ENCODE data around the gene ETV1.

- TF ChIP-seq REST (IDR thresholded peaks at IDR 0.05; ENCODE audit: low read depth) (no peak), POLR2A (IDR thresholded peaks at IDR 0.05; ENCODE audit: borderline replicate concordance, extremely low read depth, insufficient read depth, insufficient read length) (no peak), CTCF (IDR thresholded peaks at IDR 0.05 in 2 of 3, conservative IDR thresholded peaks at IDR 0.05 in 1 of 3; ENCODE audit: borderline replicate concordance in 1 of 3, insufficient read depth in 1 of 3, low read depth in 2 of 3, low read length in 2 of 3) (no peak), SIN3A (IDR thresholded peaks at IDR 0.05; ENCODE audit: low read depth) (no peak), RAD21 (IDR thresholded peaks at IDR 0.05; ENCODE audit: low read depth) (no peak), EZH2phosphoT487 (IDR thresholded peaks at IDR 0.05; ENCODE audit: borderline replicate concordance) (no peak), ZBTB33 (IDR thresholded peaks at IDR 0.05; ENCODE audit: extremely low read depth, insufficient replicate concordance, low read length) (no peak), POLR2AphosphoS5 (IDR thresholded peaks at IDR 0.05; ENCODE audit: low read depth, low read length) (no peak), CEBPB (IDR thresholded peaks at IDR 0.05; ENCODE audit: low read depth) (no peak), JUND (IDR thresholded peaks at IDR 0.05) (no peak), EZH2 (IDR thresholded peaks at IDR 0.05) (no peak), MAX (IDR thresholded peaks at IDR 0.05) (no peak), SP1 (IDR thresholded peaks at IDR 0.05; ENCODE audit: low read depth) (no peak), EGR1 (IDR thresholded peaks at IDR 0.05; ENCODE audit: low read depth) (no peak)
Measured at GRCh38 chr7:13946181-13946580, 43.3 kb downstream of the ETV1 start.
